Esophagus (tissue), 2 donors: ENCODE data around the gene GPATCH8. TPM values are rescaled to one million over a fixed set of nuclear protein-coding genes. Genes with fewer than 3 reads are reported as not detected.
"Not testable (repeated sequence)": the region's sequence is repeated elsewhere in the genome, so short reads cannot be mapped to it uniquely, and the experiment has no call there.

Experiments
- H3K27ac ChIP-seq, 2 donors: one replicate each; pipeline ENCODE4 v1.5.1; 2013; ENCODE audit warnings: low read depth in 2 of 2, mild to moderate bottlenecking in 2 of 2, inconsistent platforms in 1 of 2, low read length in 1 of 2, moderate library complexity in 1 of 2
- H3K27me3 ChIP-seq, 2 donors: one replicate each; pipeline ENCODE4 v1.6.1; 2013; ENCODE audit warnings: low read length in 2 of 2, control low read depth in 1 of 2, mild to moderate bottlenecking in 1 of 2; ENCODE audit not compliant: insufficient read depth in 2 of 2, control insufficient read depth in 1 of 2
- H3K36me3 ChIP-seq, 2 donors: one replicate each; pipeline ENCODE4 v1.6.1; 2013; ENCODE audit warnings: low read length in 1 of 2; ENCODE audit not compliant: control insufficient read depth in 2 of 2, insufficient read depth in 2 of 2
- H3K4me1 ChIP-seq, 2 donors: one replicate each; pipeline ENCODE4 v1.6.1; 2013; ENCODE audit warnings: low read length in 1 of 2; ENCODE audit not compliant: control insufficient read depth in 2 of 2, insufficient read depth in 2 of 2
- H3K4me3 ChIP-seq, 2 donors: one replicate each; pipeline ENCODE4 v1.5.1; 2013; ENCODE audit warnings: low read length in 2 of 2, mild to moderate bottlenecking in 2 of 2, low read depth in 1 of 2, moderate library complexity in 1 of 2
- H3K9me3 ChIP-seq, 2 donors: one replicate each; pipeline ENCODE4 v1.6.1; 2013; ENCODE audit warnings: mild to moderate bottlenecking in 2 of 2, low read depth in 1 of 2, low read length in 1 of 2, moderate library complexity in 1 of 2; ENCODE audit not compliant: control insufficient read depth in 2 of 2, insufficient read depth in 1 of 2
- WGBS, 2 donors: extraction: QIAGEN DNeasy Blood & Tissue Kit; methylation state at CpG; one replicate each; pipeline ENCODE4 v1.1.7; 2013; 5-methylcytosine and 5-hydroxymethylcytosine counted together
- polyA plus RNA-seq, 2 donors: library from polyadenylated mRNA; stranded (reverse); fragments of 200-250 nt; gene quantifications; one replicate each; pipeline ENCODE4 v1.2.3, GENCODE V29; 2013
- donor health status: healthy with polysubstance abuse.
- donor health status: Bipolar disorder and iron deficiency.

GPATCH8 gene
- polyA plus RNA-seq, 2 donors, result 7.9 to 12.8 TPM

GRCh38 chr17:44527102-44527501 lies 23.9 kb upstream of the GPATCH8 start:
- H3K4me1 ChIP-seq, result no peaks in the 10 kb centered on the region
- H3K27me3 ChIP-seq, result no peaks in the 10 kb centered on the region
- H3K27ac ChIP-seq, result no peak overlapping the region
- no peaks in the 10 kb centered on the region for H3K36me3 ChIP-seq
- H3K4me3 ChIP-seq, result no peak overlapping the region
- no peaks in the 10 kb centered on the region for H3K9me3 ChIP-seq
- WGBS, 2 donors, result 94 to 98% methylated on average over 1 of the region's 1 CpG

GRCh38 chr17:44523672-44523972 lies 20.4 kb upstream of the GPATCH8 start:
- WGBS, 2 donors, result 74% methylated on average over 3 of the region's 3 CpGs
- no peaks in the 10 kb centered on the region for H3K27me3 ChIP-seq
- H3K4me3 ChIP-seq, result no peak overlapping the region
- H3K27ac ChIP-seq, result no peak overlapping the region
- H3K36me3 ChIP-seq, result no peaks in the 10 kb centered on the region
- H3K4me1 ChIP-seq, result no peaks in the 10 kb centered on the region
- no peaks in the 10 kb centered on the region for H3K9me3 ChIP-seq

- no peak overlapping the region for H3K27ac ChIP-seq
- H3K9me3 ChIP-seq, result no peaks in the 10 kb centered on the region
- no peaks in the 10 kb centered on the region for H3K4me1 ChIP-seq
- 61 to 63% methylated on average over 14 of the region's 14 CpGs for WGBS, 2 donors
- H3K27me3 ChIP-seq, result no peaks in the 10 kb centered on the region
- H3K36me3 ChIP-seq, result no peaks in the 10 kb centered on the region
- H3K4me3 ChIP-seq, result no peak overlapping the region
These were observed 19.9 kb upstream of the GPATCH8 start for GRCh38 chr17:44522883-44523671.

GRCh38 chr17:44518032-44518431 lies 14.8 kb upstream of the GPATCH8 start:
- no peak overlapping the region for H3K27ac ChIP-seq
- H3K36me3 ChIP-seq, result no peaks in the 10 kb centered on the region
- WGBS, 2 donors, result 53% methylated on average over 3 of the region's 3 CpGs
- no peaks in the 10 kb centered on the region for H3K27me3 ChIP-seq
- no peaks in the 10 kb centered on the region for H3K9me3 ChIP-seq
- H3K4me3 ChIP-seq, result no peak overlapping the region
- no peaks in the 10 kb centered on the region for H3K4me1 ChIP-seq

GRCh38 chr17:44511241-44512134 lies 8.3 kb upstream of the GPATCH8 start:
- H3K27ac ChIP-seq, H3K36me3 ChIP-seq, H3K27me3 ChIP-seq, H3K4me3 ChIP-seq, H3K4me1 ChIP-seq, H3K9me3 ChIP-seq: not testable (repeated sequence)
- whole genome bisulfite sequencing, 2 donors, result 43 to 47% methylated on average over 14 of the region's 14 CpGs

- not testable (repeated sequence) for H3K4me1 ChIP-seq, H3K27me3 ChIP-seq
- 81 to 88% methylated on average over 10 of the region's 10 CpGs for WGBS, 2 donors
These were observed 3.9 kb upstream of the GPATCH8 start for GRCh38 chr17:44506939-44507604.

GRCh38 chr17:44502598-44503146 lies 534 bp downstream of the GPATCH8 start:
- Histone ChIP-seq H3K27ac (peak overlapping the region; percentile 92 to 93), H3K9me3 (no peaks in the 10 kb centered on the region), H3K36me3 (no peaks in the 10 kb centered on the region), H3K4me1 (no peaks in the 10 kb centered on the region), H3K27me3 (no peaks in the 10 kb centered on the region), H3K4me3 (peak overlapping the region; percentile 75 to 94)
- 1% methylated on average over 25 of the region's 25 CpGs for WGBS, 2 donors

More at GRCh38 chr17:44506939-44507604, 3.9 kb upstream of the GPATCH8 start:
- not testable (repeated sequence) for H3K36me3 ChIP-seq, H3K27ac ChIP-seq, H3K9me3 ChIP-seq, H3K4me3 ChIP-seq

GRCh38 chr17:44501866-44502375 lies 1.3 kb downstream of the GPATCH8 start:
- no peak overlapping the region for H3K27ac ChIP-seq
- H3K27me3 ChIP-seq, result no peaks in the 10 kb centered on the region
- 8 to 13% methylated on average over 6 of the region's 6 CpGs for WGBS, 2 donors
- no peaks in the 10 kb centered on the region for H3K4me1 ChIP-seq
- peak overlapping the region; percentile 12 to 75 for H3K4me3 ChIP-seq
- H3K9me3 ChIP-seq, result no peaks in the 10 kb centered on the region
- H3K36me3 ChIP-seq, result no peaks in the 10 kb centered on the region

GRCh38 chr17:44499722-44500121 lies 3.5 kb downstream of the GPATCH8 start:
- Histone ChIP-seq H3K9me3 (no peaks in the 10 kb centered on the region), H3K4me3 (no peak overlapping the region), H3K4me1 (no peaks in the 10 kb centered on the region), H3K36me3 (no peaks in the 10 kb centered on the region), H3K27me3 (no peaks in the 10 kb centered on the region), H3K27ac (no peak overlapping the region)
- 21 to 23% methylated on average over 1 of the region's 1 CpG for WGBS, 2 donors
